Measurements from ENCODE around the gene PORCN. TPM values are rescaled to one million over a fixed set of nuclear protein-coding genes. Genes with fewer than 3 reads are reported as not detected.

Gene PORCN
- total RNA-seq, 1 experiment from 2014 or later = 11.9 TPM

DNA sequence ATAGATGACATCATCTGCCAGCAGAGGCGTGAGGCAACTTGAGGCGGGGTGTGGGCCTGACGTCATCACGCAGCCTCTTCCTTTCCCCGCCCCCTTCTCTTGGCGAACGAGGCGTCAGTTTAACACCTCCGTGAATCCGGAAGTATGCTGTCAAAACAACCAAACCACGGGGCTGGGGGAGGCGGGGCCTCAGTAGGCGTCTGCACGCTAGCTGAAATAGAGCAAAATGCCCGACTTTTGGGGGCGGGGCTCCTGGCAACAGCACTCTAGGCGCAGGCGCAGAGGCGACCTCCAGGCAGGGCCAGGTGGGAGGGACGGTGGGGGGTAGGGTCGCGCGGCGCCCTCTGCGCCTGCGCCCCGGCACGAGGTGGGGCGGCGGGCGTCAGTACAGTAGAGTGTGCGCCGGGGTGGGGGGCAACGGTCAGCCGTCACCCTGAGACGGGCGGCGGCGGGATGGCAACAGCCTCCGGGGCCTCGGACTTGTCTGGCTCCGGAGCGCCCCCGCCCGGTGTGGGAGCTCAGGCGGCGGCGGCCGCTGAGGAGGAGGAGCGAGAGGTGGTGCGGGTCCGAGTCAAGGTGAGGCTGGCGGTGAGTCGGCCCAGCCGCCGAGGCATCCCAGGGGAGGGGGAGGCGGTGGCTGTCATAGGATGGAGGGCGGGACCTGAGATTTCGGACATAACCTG is 30.7 kb downstream of the PORCN start, which contains the start of gene TBC1D25:
TSS of gene TBC1D25 (plus strand) at position 370 of the 683 bp plus-strand sequence. CDS start at position 454, 84 bp downstream.
- no TSS peak for BruUV-seq (replicated peaks)
- Histone ChIP-seq H3K36me3 (ENCODE audit: insufficient read depth, low read length, poor library complexity, severe bottlenecking) (no peaks in the 10 kb centered on the region), H3K4me1 (ENCODE audit: insufficient read depth, low read length, poor library complexity, severe bottlenecking) (no peaks in the 10 kb centered on the region), H3K4me3 (ENCODE audit: low read depth, low read length, poor library complexity, severe bottlenecking) (peak within 1 kb of the TSS; percentile 71), H3K9me3 (ENCODE audit: low read depth, low read length, poor library complexity, severe bottlenecking) (no peaks in the 10 kb centered on the region), H3K27me3 (replicated peaks; ENCODE audit: insufficient read depth, low read depth, low read length, poor library complexity) (no peaks in the 10 kb centered on the region), H3K27ac (ENCODE audit: low read depth, low read length, poor library complexity, severe bottlenecking) (peak within 1 kb of the TSS; percentile 70)
- POLR2A ChIA-PET (ENCODE audit: low non-redundant PET) = no interaction called here
- TF ChIP-seq CTCF (conservative IDR thresholded peaks at IDR 0.05; ENCODE audit: low read depth, low read length) (peak; percentile 44), EZH2 (IDR thresholded peaks at IDR 0.05; ENCODE audit: borderline replicate concordance, low read depth, low read length, poor library complexity, severe bottlenecking) (no peak)
- peak; percentile 97 for DNase-seq (ENCODE audit: low spot score)
- intact Hi-C loops (cut with micrococcal nuclease; ENCODE audit: unreplicated experiment) = no loop called here
- CTCF ChIA-PET = interaction anchor here (0.6 to 0.7 kb wide), 5 partner anchors 10 to 253 kb away, joined by 3 to 6 read pairs (median 6); no protein-coding TSS in a partner anchor

GRCh38 chrX:48540028-48540375 is 31.2 kb downstream of the PORCN start:
- DNase-seq (ENCODE audit: low spot score) = peak; percentile 57
- intact Hi-C loops (cut with micrococcal nuclease; ENCODE audit: unreplicated experiment) = no loop called here
- no peak for TF ChIP-seq CTCF (conservative IDR thresholded peaks at IDR 0.05; ENCODE audit: low read depth, low read length)
- TF ChIP-seq EZH2 (IDR thresholded peaks at IDR 0.05; ENCODE audit: borderline replicate concordance, low read depth, low read length, poor library complexity, severe bottlenecking) = no peak
- Histone ChIP-seq H3K27me3 (replicated peaks; ENCODE audit: insufficient read depth, low read depth, low read length, poor library complexity) (no peaks in the 10 kb centered on the region), H3K9me3 (ENCODE audit: low read depth, low read length, poor library complexity, severe bottlenecking) (no peaks in the 10 kb centered on the region), H3K4me1 (ENCODE audit: insufficient read depth, low read length, poor library complexity, severe bottlenecking) (no peaks in the 10 kb centered on the region), H3K27ac (ENCODE audit: low read depth, low read length, poor library complexity, severe bottlenecking) (peak overlapping the region; percentile 70), H3K36me3 (ENCODE audit: insufficient read depth, low read length, poor library complexity, severe bottlenecking) (no peaks in the 10 kb centered on the region), H3K4me3 (ENCODE audit: low read depth, low read length, poor library complexity, severe bottlenecking) (peak overlapping the region; percentile 71)
- ChIA-PET POLR2A (ENCODE audit: low non-redundant PET) (no interaction called here), CTCF (interaction anchor here (0.6 kb wide), 1 partner anchor 10 kb away, joined by 3 read pairs; no protein-coding TSS in a partner anchor)
- BruUV-seq (replicated peaks) = no TSS peak

DNA sequence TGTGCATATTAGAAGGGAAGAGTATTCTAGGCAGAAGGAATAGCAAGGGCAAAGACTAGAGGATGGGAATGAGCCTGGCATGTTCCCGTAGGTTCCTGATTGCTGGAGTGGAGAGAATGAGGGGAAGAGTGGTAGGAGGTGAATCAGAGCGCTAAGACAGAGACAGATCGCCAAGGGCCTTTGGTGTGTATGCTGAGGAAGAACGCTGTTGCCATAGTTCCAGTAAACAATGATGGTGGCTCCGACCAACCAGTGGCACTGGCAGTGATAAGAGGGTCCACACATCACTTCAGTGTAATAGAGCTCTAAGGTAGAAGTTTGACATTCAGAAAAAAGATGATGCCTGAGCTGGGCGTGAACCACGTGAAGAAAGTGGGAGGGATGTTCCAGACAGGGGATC is 31.7 kb downstream of the PORCN start:
- BruUV-seq (replicated peaks) = TSS peak; percentile 42

More for the DNA sequence above, 31.7 kb downstream of the PORCN start:
- H3K4me3 ChIP-seq (ENCODE audit: low read depth, low read length, poor library complexity, severe bottlenecking) = peak overlapping the region; percentile 71
- H3K27ac ChIP-seq (ENCODE audit: low read depth, low read length, poor library complexity, severe bottlenecking) = no peak overlapping the region
- intact Hi-C loops (cut with micrococcal nuclease; ENCODE audit: unreplicated experiment) = no loop called here
- CTCF ChIA-PET = no interaction called here
- H3K9me3 ChIP-seq (ENCODE audit: low read depth, low read length, poor library complexity, severe bottlenecking) = no peaks in the 10 kb centered on the region
- no peaks in the 10 kb centered on the region for H3K4me1 ChIP-seq (ENCODE audit: insufficient read depth, low read length, poor library complexity, severe bottlenecking)
- DNase-seq (ENCODE audit: low spot score) = no peak
- no peaks in the 10 kb centered on the region for H3K27me3 ChIP-seq (replicated peaks; ENCODE audit: insufficient read depth, low read depth, low read length, poor library complexity)
- POLR2A ChIA-PET (ENCODE audit: low non-redundant PET) = interaction anchor here (0.5 kb wide), 1 partner anchor 26 kb away, joined by 3 read pairs; no protein-coding TSS in a partner anchor
- H3K36me3 ChIP-seq (ENCODE audit: insufficient read depth, low read length, poor library complexity, severe bottlenecking) = no peaks in the 10 kb centered on the region
- no peak for TF ChIP-seq EZH2 (IDR thresholded peaks at IDR 0.05; ENCODE audit: borderline replicate concordance, low read depth, low read length, poor library complexity, severe bottlenecking)
- no peak for TF ChIP-seq CTCF (conservative IDR thresholded peaks at IDR 0.05; ENCODE audit: low read depth, low read length)

Measured in A673 (cell line).